ENCODE data around the gene TXLNB. TPM values are rescaled to one million over a fixed set of nuclear protein-coding genes. Genes with fewer than 3 reads are reported as not detected.

TXLNB gene
- total RNA-seq, 1 donor from 2014 or later = 137 TPM

DNA sequence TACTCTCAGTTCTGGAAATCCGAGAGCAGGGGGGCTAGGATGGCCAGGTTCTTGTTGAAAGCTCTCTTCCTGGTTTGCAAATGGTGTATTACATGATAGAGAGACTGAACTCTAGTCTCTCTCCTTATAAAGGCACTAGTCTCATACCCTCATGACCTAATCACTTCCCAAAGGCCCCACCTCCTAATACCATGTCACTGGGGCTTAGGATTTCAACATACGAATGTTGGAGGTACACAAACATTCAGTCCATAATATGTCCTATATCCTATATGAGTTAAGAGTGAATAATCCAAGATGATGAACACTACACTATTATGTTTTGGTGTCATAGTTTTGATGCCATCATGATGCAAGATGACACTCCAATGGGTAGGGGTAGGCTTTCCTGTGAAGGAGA, 20.0 kb upstream of the TXLNB start:
- intact Hi-C loops (cut with micrococcal nuclease) = no loop called here
- no peaks in the 10 kb centered on the region for H3K27me3 ChIP-seq (ENCODE audit: low read depth)
- H3K27ac ChIP-seq (replicated peaks) = no peak overlapping the region
- H3K4me3 ChIP-seq = no peak overlapping the region
- no peak for DNase-seq
- H3K4me1 ChIP-seq = peaks cover under 1% of the 10 kb centered on the region
- H3K36me3 ChIP-seq = no peaks in the 10 kb centered on the region
- TF ChIP-seq, protein P1, sequence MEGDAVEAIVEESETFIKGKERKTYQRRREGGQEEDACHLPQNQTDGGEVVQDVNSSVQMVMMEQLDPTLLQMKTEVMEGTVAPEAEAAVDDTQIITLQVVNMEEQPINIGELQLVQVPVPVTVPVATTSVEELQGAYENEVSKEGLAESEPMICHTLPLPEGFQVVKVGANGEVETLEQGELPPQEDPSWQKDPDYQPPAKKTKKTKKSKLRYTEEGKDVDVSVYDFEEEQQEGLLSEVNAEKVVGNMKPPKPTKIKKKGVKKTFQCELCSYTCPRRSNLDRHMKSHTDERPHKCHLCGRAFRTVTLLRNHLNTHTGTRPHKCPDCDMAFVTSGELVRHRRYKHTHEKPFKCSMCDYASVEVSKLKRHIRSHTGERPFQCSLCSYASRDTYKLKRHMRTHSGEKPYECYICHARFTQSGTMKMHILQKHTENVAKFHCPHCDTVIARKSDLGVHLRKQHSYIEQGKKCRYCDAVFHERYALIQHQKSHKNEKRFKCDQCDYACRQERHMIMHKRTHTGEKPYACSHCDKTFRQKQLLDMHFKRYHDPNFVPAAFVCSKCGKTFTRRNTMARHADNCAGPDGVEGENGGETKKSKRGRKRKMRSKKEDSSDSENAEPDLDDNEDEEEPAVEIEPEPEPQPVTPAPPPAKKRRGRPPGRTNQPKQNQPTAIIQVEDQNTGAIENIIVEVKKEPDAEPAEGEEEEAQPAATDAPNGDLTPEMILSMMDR (IDR thresholded peaks at IDR 0.05; ENCODE audit: borderline replicate concordance) = no peak
- H3K9me3 ChIP-seq (replicated peaks) = no peaks in the 10 kb centered on the region

DNA sequence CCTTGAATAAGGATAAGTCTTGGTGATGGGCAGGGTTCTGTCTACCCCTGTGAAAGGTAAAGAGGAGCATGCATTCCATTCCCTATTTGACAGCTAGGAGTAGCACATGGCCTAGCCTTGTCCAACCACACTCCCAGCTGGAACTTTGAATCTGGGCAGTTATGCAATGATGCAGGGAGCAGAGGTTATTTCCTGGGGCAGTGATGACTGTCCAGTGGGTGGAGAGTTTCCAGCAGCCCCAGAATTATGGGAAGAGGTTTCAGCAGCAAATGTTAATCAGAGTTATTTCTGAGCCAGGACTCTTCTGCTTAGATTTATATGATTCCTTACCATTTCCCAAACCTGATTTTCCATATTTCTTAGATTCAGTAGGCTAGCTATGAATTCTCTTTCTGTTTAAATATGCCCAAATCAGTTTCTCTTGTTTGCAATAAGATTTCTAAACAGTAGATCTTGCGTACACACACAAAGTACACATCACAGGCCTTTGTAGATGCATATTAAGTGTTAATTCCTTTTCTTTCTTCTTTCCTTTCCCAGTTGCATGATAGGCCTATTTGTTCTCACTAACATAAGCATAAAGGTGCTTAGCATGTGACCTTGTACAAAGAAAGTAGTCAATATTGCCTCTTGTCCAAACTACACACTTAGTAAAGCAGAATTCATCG, 17.3 kb upstream of the TXLNB start:
- TF ChIP-seq, protein P1 (IDR thresholded peaks at IDR 0.05; ENCODE audit: borderline replicate concordance) = no peak
- Histone ChIP-seq H3K36me3 (no peaks in the 10 kb centered on the region), H3K4me1 (peaks cover 4% of the 10 kb centered on the region), H3K27me3 (ENCODE audit: low read depth) (no peaks in the 10 kb centered on the region), H3K27ac (replicated peaks) (no peak overlapping the region), H3K4me3 (no peak overlapping the region), H3K9me3 (replicated peaks) (no peaks in the 10 kb centered on the region)
- intact Hi-C loops (cut with micrococcal nuclease) = no loop called here
- no peak for DNase-seq

- Histone ChIP-seq H3K4me3 (no peak overlapping the region), H3K4me1 (peaks cover 4% of the 10 kb centered on the region), H3K9me3 (replicated peaks) (no peaks in the 10 kb centered on the region), H3K27ac (replicated peaks) (no peak overlapping the region), H3K27me3 (ENCODE audit: low read depth) (no peaks in the 10 kb centered on the region), H3K36me3 (no peaks in the 10 kb centered on the region)
- TF ChIP-seq, protein P1 (IDR thresholded peaks at IDR 0.05; ENCODE audit: borderline replicate concordance) = no peak
- no peak for DNase-seq
- intact Hi-C loops (cut with micrococcal nuclease) = no loop called here
These were observed 16.6 kb upstream of the TXLNB start for GRCh38 chr6:139308286-139308916.

GRCh38 chr6:139306291-139306981, 14.6 kb upstream of the TXLNB start:
- no peaks in the 10 kb centered on the region for H3K9me3 ChIP-seq (replicated peaks)
- H3K4me3 ChIP-seq = no peak overlapping the region
- no peaks in the 10 kb centered on the region for H3K27me3 ChIP-seq (ENCODE audit: low read depth)
- intact Hi-C loops (cut with micrococcal nuclease) = no loop called here
- H3K36me3 ChIP-seq = no peaks in the 10 kb centered on the region
- no peak for DNase-seq
- peaks cover 4% of the 10 kb centered on the region for H3K4me1 ChIP-seq
- no peak overlapping the region for H3K27ac ChIP-seq (replicated peaks)
- TF ChIP-seq, protein P1 (IDR thresholded peaks at IDR 0.05; ENCODE audit: borderline replicate concordance) = no peak

GRCh38 chr6:139303185-139303584, 11.4 kb upstream of the TXLNB start:
- Histone ChIP-seq H3K4me1 (peaks cover 4% of the 10 kb centered on the region), H3K27me3 (ENCODE audit: low read depth) (no peaks in the 10 kb centered on the region), H3K9me3 (replicated peaks) (no peaks in the 10 kb centered on the region), H3K4me3 (no peak overlapping the region), H3K36me3 (no peaks in the 10 kb centered on the region), H3K27ac (replicated peaks) (no peak overlapping the region)
- DNase-seq = no peak
- TF ChIP-seq, protein P1 (IDR thresholded peaks at IDR 0.05; ENCODE audit: borderline replicate concordance) = no peak
- intact Hi-C loops (cut with micrococcal nuclease) = no loop called here
